Measurements from ENCODE around the gene SLC5A1.

Gene SLC5A1

DNA sequence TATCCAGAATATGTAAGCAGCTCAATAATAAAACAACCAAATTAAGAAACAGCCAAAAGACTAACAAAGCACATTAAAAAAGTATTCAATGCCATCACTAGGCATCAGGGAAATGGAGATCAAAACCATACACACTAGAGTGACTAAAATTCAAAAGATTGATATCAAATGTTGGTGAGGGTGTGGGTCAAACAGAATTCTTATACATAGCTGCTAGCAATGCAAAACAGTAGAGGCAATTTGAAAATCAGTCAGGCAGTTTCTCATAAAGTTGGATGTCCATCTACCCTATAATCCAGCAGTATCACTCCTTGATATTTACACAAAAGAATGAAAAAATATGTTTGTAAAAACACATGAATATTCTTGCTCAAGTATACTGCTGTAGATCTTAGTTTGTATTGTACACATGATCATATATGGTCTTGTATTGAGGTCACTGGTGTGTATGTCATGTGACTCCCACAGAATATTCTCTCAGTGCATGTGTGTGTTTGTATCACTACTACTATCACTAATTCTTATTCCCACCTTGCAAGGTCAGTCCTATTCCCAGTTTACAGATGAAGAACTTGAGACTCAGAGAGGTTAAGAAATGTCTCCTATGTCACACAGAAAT lies 54.9 kb downstream of the SLC5A1 start:
- TF ChIP-seq, protein P1, sequence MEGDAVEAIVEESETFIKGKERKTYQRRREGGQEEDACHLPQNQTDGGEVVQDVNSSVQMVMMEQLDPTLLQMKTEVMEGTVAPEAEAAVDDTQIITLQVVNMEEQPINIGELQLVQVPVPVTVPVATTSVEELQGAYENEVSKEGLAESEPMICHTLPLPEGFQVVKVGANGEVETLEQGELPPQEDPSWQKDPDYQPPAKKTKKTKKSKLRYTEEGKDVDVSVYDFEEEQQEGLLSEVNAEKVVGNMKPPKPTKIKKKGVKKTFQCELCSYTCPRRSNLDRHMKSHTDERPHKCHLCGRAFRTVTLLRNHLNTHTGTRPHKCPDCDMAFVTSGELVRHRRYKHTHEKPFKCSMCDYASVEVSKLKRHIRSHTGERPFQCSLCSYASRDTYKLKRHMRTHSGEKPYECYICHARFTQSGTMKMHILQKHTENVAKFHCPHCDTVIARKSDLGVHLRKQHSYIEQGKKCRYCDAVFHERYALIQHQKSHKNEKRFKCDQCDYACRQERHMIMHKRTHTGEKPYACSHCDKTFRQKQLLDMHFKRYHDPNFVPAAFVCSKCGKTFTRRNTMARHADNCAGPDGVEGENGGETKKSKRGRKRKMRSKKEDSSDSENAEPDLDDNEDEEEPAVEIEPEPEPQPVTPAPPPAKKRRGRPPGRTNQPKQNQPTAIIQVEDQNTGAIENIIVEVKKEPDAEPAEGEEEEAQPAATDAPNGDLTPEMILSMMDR (IDR thresholded peaks at IDR 0.05; ENCODE audit: low read depth, low read length) = no peak
- TF ChIP-seq, protein P2, sequence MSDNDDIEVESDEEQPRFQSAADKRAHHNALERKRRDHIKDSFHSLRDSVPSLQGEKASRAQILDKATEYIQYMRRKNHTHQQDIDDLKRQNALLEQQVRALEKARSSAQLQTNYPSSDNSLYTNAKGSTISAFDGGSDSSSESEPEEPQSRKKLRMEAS (IDR thresholded peaks at IDR 0.05; ENCODE audit: low read depth, low read length) = no peak
- TF ChIP-seq POLR2A (IDR thresholded peaks at IDR 0.05; ENCODE audit: extremely low read depth, insufficient read length) (no peak), MYC (IDR thresholded peaks at IDR 0.05; ENCODE audit: low read depth, low read length) (no peak)
- DNase-seq (ENCODE audit: low read depth) = no peak

DNA sequence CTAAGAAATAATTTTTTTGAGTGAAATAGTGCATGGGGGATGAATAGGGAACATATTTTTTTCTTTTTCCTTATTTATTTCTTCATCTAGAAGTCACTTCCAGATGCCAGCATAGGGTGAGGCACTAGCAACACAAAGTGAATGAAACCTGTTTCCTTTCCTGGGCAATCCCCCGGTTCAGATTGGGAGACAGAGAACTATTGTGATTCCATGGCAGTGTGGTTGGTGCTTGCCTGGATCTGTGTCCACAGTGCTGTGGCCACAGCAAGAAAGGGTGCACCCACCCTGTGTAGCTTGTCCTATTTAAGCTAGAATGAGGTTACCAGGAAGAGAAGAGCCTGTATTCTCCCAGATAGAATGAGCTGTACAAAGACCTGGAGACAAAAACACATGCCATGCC lies 57.6 kb downstream of the SLC5A1 start:
- TF ChIP-seq, protein P2 (IDR thresholded peaks at IDR 0.05; ENCODE audit: low read depth, low read length) = no peak
- TF ChIP-seq, protein P1 (IDR thresholded peaks at IDR 0.05; ENCODE audit: low read depth, low read length) = no peak
- TF ChIP-seq MYC (IDR thresholded peaks at IDR 0.05; ENCODE audit: low read depth, low read length) = no peak
- TF ChIP-seq POLR2A (IDR thresholded peaks at IDR 0.05; ENCODE audit: extremely low read depth, insufficient read length) = no peak
- H3K4me3 ChIP-seq (ENCODE audit: low read depth, low read length) = no peak overlapping the region
- DNase-seq (ENCODE audit: low read depth) = no peak

More for the DNA sequence above, 54.9 kb downstream of the SLC5A1 start:
- H3K4me3 ChIP-seq (ENCODE audit: low read depth, low read length) = no peak overlapping the region

DNA sequence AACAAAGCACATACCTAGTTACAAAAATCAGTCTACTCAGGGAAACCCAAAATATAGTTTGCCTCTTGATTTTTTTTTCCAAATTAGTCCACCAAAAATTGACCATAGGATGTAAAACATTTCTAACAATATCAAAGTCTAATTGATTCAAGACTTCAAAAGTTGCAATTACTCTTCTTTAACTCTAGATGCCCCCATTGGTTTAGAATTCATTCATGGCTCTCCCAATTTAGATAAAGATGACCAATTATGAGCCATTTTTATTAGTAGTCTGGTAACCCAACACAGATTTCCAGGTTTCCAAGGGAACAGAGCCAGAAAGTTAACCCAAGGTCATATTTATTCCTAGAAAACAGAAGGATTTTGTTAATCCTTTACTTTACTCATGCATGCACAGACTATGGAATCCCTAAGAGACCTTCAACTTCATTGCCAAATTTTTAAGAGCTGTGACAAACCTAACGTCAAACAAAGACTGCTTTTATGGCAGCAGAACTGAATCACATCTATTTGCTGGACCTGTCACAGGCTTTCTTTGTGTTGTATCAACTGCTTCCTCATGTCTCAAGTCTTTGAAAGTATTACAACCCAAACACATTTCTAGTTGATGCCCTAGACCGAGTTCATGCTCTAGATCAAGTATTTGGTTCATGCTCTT lies 60.7 kb downstream of the SLC5A1 start:
- DNase-seq (ENCODE audit: low read depth) = peak; percentile 25
- no peak overlapping the region for H3K4me3 ChIP-seq (ENCODE audit: low read depth, low read length)
- TF ChIP-seq, protein P1 (IDR thresholded peaks at IDR 0.05; ENCODE audit: low read depth, low read length) = peak; percentile 21
- TF ChIP-seq, protein P2 (IDR thresholded peaks at IDR 0.05; ENCODE audit: low read depth, low read length) = no peak

DNA sequence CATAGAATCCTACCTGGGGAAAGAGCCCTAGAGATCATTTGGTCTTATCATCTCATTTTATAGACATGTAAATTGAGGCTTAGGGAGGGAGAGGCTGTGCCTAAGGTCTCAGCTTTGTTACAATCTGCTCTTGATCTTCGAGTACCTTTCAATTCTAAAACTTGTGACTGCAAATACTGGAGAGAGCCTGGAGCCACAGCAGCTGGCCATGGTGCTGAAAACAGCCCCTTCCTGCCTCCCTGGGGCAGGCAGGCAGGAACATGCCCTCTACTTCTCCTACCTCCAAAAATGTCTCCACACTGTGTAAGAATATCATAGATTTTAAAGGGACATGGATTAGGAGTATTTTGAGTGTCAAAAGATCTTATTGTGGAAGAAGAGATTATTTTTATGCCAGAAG lies 63.9 kb downstream of the SLC5A1 start:
- peak; percentile 45 for DNase-seq (ENCODE audit: low read depth)
- TF ChIP-seq, protein P1 (IDR thresholded peaks at IDR 0.05; ENCODE audit: low read depth, low read length) = no peak
- TF ChIP-seq, protein P2 (IDR thresholded peaks at IDR 0.05; ENCODE audit: low read depth, low read length) = no peak
- TF ChIP-seq POLR2A (IDR thresholded peaks at IDR 0.05; ENCODE audit: extremely low read depth, insufficient read length) (no peak), MYC (IDR thresholded peaks at IDR 0.05; ENCODE audit: low read depth, low read length) (no peak)
- no peak overlapping the region for H3K4me3 ChIP-seq (ENCODE audit: low read depth, low read length)

DNA sequence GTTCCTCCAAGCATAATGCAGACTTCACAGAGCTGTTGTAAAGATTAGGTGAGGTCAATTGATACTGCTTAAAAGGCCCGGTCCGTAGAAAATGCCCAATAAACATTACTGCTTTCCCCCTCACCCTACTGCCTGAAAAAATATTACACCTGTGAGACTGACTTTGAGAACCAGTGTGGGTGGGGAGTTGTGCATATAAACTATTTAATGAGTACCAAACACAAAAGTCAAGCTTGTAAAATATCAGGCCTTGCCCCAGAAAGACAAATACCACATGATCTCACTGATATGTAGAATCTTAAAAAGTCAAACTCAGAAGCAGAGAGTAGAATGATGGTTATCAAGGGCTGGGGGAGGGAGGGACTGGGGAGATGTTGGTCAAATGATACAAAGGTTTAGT lies 69.3 kb downstream of the SLC5A1 start:
- DNase-seq (ENCODE audit: low read depth) = no peak
- H3K4me3 ChIP-seq (ENCODE audit: low read depth, low read length) = no peak overlapping the region
- TF ChIP-seq, protein P2 (IDR thresholded peaks at IDR 0.05; ENCODE audit: low read depth, low read length) = no peak
- TF ChIP-seq, protein P1 (IDR thresholded peaks at IDR 0.05; ENCODE audit: low read depth, low read length) = no peak
- no peak for TF ChIP-seq POLR2A (IDR thresholded peaks at IDR 0.05; ENCODE audit: extremely low read depth, insufficient read length)
- no peak for TF ChIP-seq MYC (IDR thresholded peaks at IDR 0.05; ENCODE audit: low read depth, low read length)

All from NB4 (cell line).